Activated CD4-positive, alpha-beta memory T cell treated with anti-CD3 and anti-CD28 coated beads for 36 hours (primary cell): Measurements from ENCODE around the gene UCKL1. TPM values are rescaled to one million over a fixed set of nuclear protein-coding genes. Genes with fewer than 3 reads are reported as not detected.
"Not testable (repeated sequence)": the region's sequence is repeated elsewhere in the genome, so short reads cannot be mapped to it uniquely, and the experiment has no call there.

Source experiments
- CTCF ChIA-PET: fragments of 350-600 bp; sonication (Branson Sonifier 250); formaldehyde crosslinking; loops from one replicate; lab custom pipeline; 2021; ENCODE audit warnings: antibody characterized with exemption, inconsistent platforms; lab: Charles Lee
- POLR2A ChIA-PET: fragments of 350-600 bp; sonication (Branson Sonifier 250); formaldehyde crosslinking; loops from one replicate; lab custom pipeline; 2021; ENCODE audit warnings: antibody characterized with exemption; lab: Charles Lee
- DNase-seq: peaks from one replicate; pipeline ENCODE4 v3.0.0-alpha.2; 2020
- H3K27ac Mint-ChIP-seq: one replicate; pipeline ENCODE4 v1.8.0; 2021; ENCODE audit warnings: mixed read lengths
- H3K27me3 Mint-ChIP-seq: one replicate; pipeline ENCODE4 v1.8.0; 2021; ENCODE audit warnings: mixed read lengths
- H3K36me3 Mint-ChIP-seq: one replicate; pipeline ENCODE4 v1.8.0; 2021; ENCODE audit warnings: mixed read lengths
- H3K4me1 Mint-ChIP-seq: one replicate; pipeline ENCODE4 v1.8.0; 2021; ENCODE audit warnings: low read depth, mixed read lengths
- H3K4me3 Mint-ChIP-seq: one replicate; pipeline ENCODE4 v1.8.0; 2021; ENCODE audit warnings: mild to moderate bottlenecking, mixed read lengths
- H3K9me3 Mint-ChIP-seq: one replicate; pipeline ENCODE4 v1.8.0; 2021; ENCODE audit warnings: mixed read lengths
- intact Hi-C: fragments of 100-400 bp; cut with micrococcal nuclease; formaldehyde crosslinking; loops from one replicate; pipeline ENCODE4 v1.15.1; 2023
- total RNA-seq, 2 experiments: library from RNA; stranded (reverse); gene quantifications; one replicate each; pipeline ENCODE4 v1.2.3, GENCODE V29; 2021

UCKL1 gene
- total RNA-seq, 2 experiments from 2014 or later = 26.6 to 29.6 TPM

- POLR2A ChIA-PET = no interaction called here
- intact Hi-C loops = no loop called here
Observed at GRCh38 chr20:63929071-63929470, 27.1 kb downstream of the UCKL1 start.

GRCh38 chr20:63926298-63926697 lies 29.9 kb downstream of the UCKL1 start:
- no peak for DNase-seq
- Mint-ChIP-seq H3K4me3 (no peak overlapping the region), H3K9me3 (no peaks in the 10 kb centered on the region), H3K27me3 (no peaks in the 10 kb centered on the region), H3K4me1 (peaks cover 12% of the 10 kb centered on the region), H3K27ac (no peak overlapping the region), H3K36me3 (peaks cover 26% of the 10 kb centered on the region)
- ChIA-PET CTCF (no interaction called here), POLR2A (no interaction called here)
- intact Hi-C loops = no loop called here

More at GRCh38 chr20:63929071-63929470, 27.1 kb downstream of the UCKL1 start:
- CTCF ChIA-PET = no interaction called here
- DNase-seq = no peak
- peaks cover 32% of the 10 kb centered on the region for H3K36me3 Mint-ChIP-seq
- H3K9me3 Mint-ChIP-seq = no peaks in the 10 kb centered on the region
- no peaks in the 10 kb centered on the region for H3K27me3 Mint-ChIP-seq
- H3K27ac Mint-ChIP-seq = no peak overlapping the region
- H3K4me1 Mint-ChIP-seq = peaks cover 7% of the 10 kb centered on the region
- H3K4me3 Mint-ChIP-seq = no peak overlapping the region

- H3K36me3 Mint-ChIP-seq = peaks cover 16% of the 10 kb centered on the region
- DNase-seq = no peak
- H3K4me1 Mint-ChIP-seq = peaks cover 12% of the 10 kb centered on the region
- no peak overlapping the region for H3K27ac Mint-ChIP-seq
- H3K9me3 Mint-ChIP-seq = no peaks in the 10 kb centered on the region
- CTCF ChIA-PET = interaction anchor here (1.2 kb wide), 1 partner anchor 18 kb away, joined by 3 read pairs; no protein-coding TSS in a partner anchor
- POLR2A ChIA-PET = no interaction called here
- intact Hi-C loops = no loop called here
- H3K27me3 Mint-ChIP-seq = no peaks in the 10 kb centered on the region
- H3K4me3 Mint-ChIP-seq = no peak overlapping the region
Observed at GRCh38 chr20:63924241-63924640, 32.0 kb downstream of the UCKL1 start.

- intact Hi-C loops = no loop called here
- H3K36me3 Mint-ChIP-seq = peaks cover 12% of the 10 kb centered on the region
- H3K27ac Mint-ChIP-seq = no peak overlapping the region
- no peaks in the 10 kb centered on the region for H3K27me3 Mint-ChIP-seq
- no peak for DNase-seq
- H3K9me3 Mint-ChIP-seq = no peaks in the 10 kb centered on the region
- peaks cover 12% of the 10 kb centered on the region for H3K4me1 Mint-ChIP-seq
- ChIA-PET CTCF (no interaction called here), POLR2A (no interaction called here)
- H3K4me3 Mint-ChIP-seq = no peak overlapping the region
Observed at GRCh38 chr20:63923651-63924050, 32.6 kb downstream of the UCKL1 start.

GRCh38 chr20:63920226-63920625 lies 36.0 kb downstream of the UCKL1 start:
- CTCF ChIA-PET = no interaction called here
- Mint-ChIP-seq H3K9me3 (peaks cover 5% of the 10 kb centered on the region), H3K27ac (no peak overlapping the region), H3K27me3 (no peaks in the 10 kb centered on the region), H3K4me3 (no peak overlapping the region), H3K4me1 (peaks cover 23% of the 10 kb centered on the region), H3K36me3 (peaks cover 13% of the 10 kb centered on the region)
- POLR2A ChIA-PET = no interaction called here
- DNase-seq = no peak
- intact Hi-C loops = no loop called here

GRCh38 chr20:63919130-63919529 lies 37.1 kb downstream of the UCKL1 start:
- Mint-ChIP-seq H3K9me3 (peaks cover 5% of the 10 kb centered on the region), H3K27me3 (no peaks in the 10 kb centered on the region), H3K4me1 (peaks cover 16% of the 10 kb centered on the region), H3K27ac (no peak overlapping the region), H3K4me3 (no peak overlapping the region), H3K36me3 (peaks cover 20% of the 10 kb centered on the region)
- intact Hi-C loops = no loop called here
- DNase-seq = no peak
- ChIA-PET POLR2A (no interaction called here), CTCF (no interaction called here)

- Mint-ChIP-seq H3K27me3 (no peaks in the 10 kb centered on the region), H3K9me3 (peaks cover 5% of the 10 kb centered on the region), H3K4me1 (peaks cover 15% of the 10 kb centered on the region), H3K36me3 (peaks cover 20% of the 10 kb centered on the region), H3K4me3 (no peak overlapping the region), H3K27ac (no peak overlapping the region)
- no peak for DNase-seq
- intact Hi-C loops = no loop called here
- ChIA-PET CTCF (interaction anchor here (0.9 kb wide), 1 partner anchor 56 kb away, joined by 5 read pairs; no protein-coding TSS in a partner anchor), POLR2A (no interaction called here)
Observed at GRCh38 chr20:63917811-63918210, 38.4 kb downstream of the UCKL1 start.

GRCh38 chr20:63916371-63916939 lies 39.8 kb downstream of the UCKL1 start:
- H3K4me3 Mint-ChIP-seq, DNase-seq, POLR2A ChIA-PET, H3K9me3 Mint-ChIP-seq, intact Hi-C loops, CTCF ChIA-PET, H3K27ac Mint-ChIP-seq, H3K27me3 Mint-ChIP-seq: not testable (repeated sequence)
- Mint-ChIP-seq H3K36me3 (peaks cover 20% of the 10 kb centered on the region), H3K4me1 (peaks cover 16% of the 10 kb centered on the region)

GRCh38 chr20:63915471-63915870 lies 40.7 kb downstream of the UCKL1 start:
- ChIA-PET POLR2A (no interaction called here), CTCF (interaction anchor here (0.6 kb wide), 1 partner anchor 144 kb away, joined by 3 read pairs; no protein-coding TSS in a partner anchor)
- Mint-ChIP-seq H3K4me1 (peaks cover 23% of the 10 kb centered on the region), H3K27ac (no peak overlapping the region), H3K36me3 (peaks cover 20% of the 10 kb centered on the region), H3K9me3 (peaks cover 5% of the 10 kb centered on the region), H3K4me3 (no peak overlapping the region), H3K27me3 (no peaks in the 10 kb centered on the region)
- DNase-seq = no peak
- intact Hi-C loops = no loop called here

GRCh38 chr20:63913768-63914167 lies 42.4 kb downstream of the UCKL1 start:
- no peak overlapping the region for H3K4me3 Mint-ChIP-seq
- POLR2A ChIA-PET = no interaction called here
- no peak for DNase-seq
- CTCF ChIA-PET = interaction anchor here (0.7 kb wide), 1 partner anchor 714 kb away, joined by 3 read pairs; no protein-coding TSS in a partner anchor
- no peaks in the 10 kb centered on the region for H3K27me3 Mint-ChIP-seq
- peaks cover 21% of the 10 kb centered on the region for H3K36me3 Mint-ChIP-seq
- peaks cover 29% of the 10 kb centered on the region for H3K4me1 Mint-ChIP-seq
- H3K27ac Mint-ChIP-seq = no peak overlapping the region
- H3K9me3 Mint-ChIP-seq = peaks cover 5% of the 10 kb centered on the region
- intact Hi-C loops = no loop called here

GRCh38 chr20:63911176-63911575 lies 45.0 kb downstream of the UCKL1 start:
- no peak overlapping the region for H3K27ac Mint-ChIP-seq
- ChIA-PET CTCF (interaction anchor here (0.6 kb wide), 2 partner anchors 60 to 66 kb away, joined by 3 to 5 read pairs; no protein-coding TSS in a partner anchor), POLR2A (interaction anchor here (0.5 kb wide), 1 partner anchor 20 kb away, joined by 3 read pairs; no protein-coding TSS in a partner anchor)
- H3K4me3 Mint-ChIP-seq = no peak overlapping the region
- no peaks in the 10 kb centered on the region for H3K27me3 Mint-ChIP-seq
- intact Hi-C loops = no loop called here
- peaks cover 14% of the 10 kb centered on the region for H3K36me3 Mint-ChIP-seq
- peaks cover 31% of the 10 kb centered on the region for H3K4me1 Mint-ChIP-seq
- peaks cover 2% of the 10 kb centered on the region for H3K9me3 Mint-ChIP-seq
- no peak for DNase-seq

- POLR2A ChIA-PET = no interaction called here
- Mint-ChIP-seq H3K4me3 (no peak overlapping the region), H3K27me3 (no peaks in the 10 kb centered on the region), H3K27ac (no peak overlapping the region), H3K4me1 (peaks cover 39% of the 10 kb centered on the region), H3K36me3 (peaks cover 3% of the 10 kb centered on the region), H3K9me3 (no peaks in the 10 kb centered on the region)
- CTCF ChIA-PET = interaction anchor here (1.5 kb wide), 1 partner anchor 66 kb away, joined by 5 read pairs; no protein-coding TSS in a partner anchor
- intact Hi-C loops = no loop called here
- no peak for DNase-seq
Observed at GRCh38 chr20:63908008-63908682, 48.1 kb downstream of the UCKL1 start.
